ENCODE measurements around the gene ANKMY1. TPM values are rescaled to one million over a fixed set of nuclear protein-coding genes. Genes with fewer than 3 reads are reported as not detected.

ANKMY1 gene
- total and polyA plus RNA-seq, 2 of the 13 experiments (the other 11 are each of a cell fraction or from before 2014, with no cell fraction given): 11.7 to 18.8 TPM

GRCh38 chr2:240567872-240568677, 10.3 kb upstream of the ANKMY1 start, which contains the start of gene RNPEPL1 (continued):
- TF ChIP-seq REPIN1 (CRISPR knock-in tag; IDR thresholded peaks at IDR 0.05; ENCODE audit: borderline replicate concordance, low read depth) (no peak), ZNF607 (CRISPR knock-in tag; IDR thresholded peaks at IDR 0.05; ENCODE audit: borderline replicate concordance) (no peak), GTF2F1 (IDR thresholded peaks at IDR 0.05; ENCODE audit: low read length) (no peak), ZNF3 (CRISPR knock-in tag; IDR thresholded peaks at IDR 0.05) (no peak), PHB2 (IDR thresholded peaks at IDR 0.05; ENCODE audit: partially characterized antibody) (no peak), ZNF30 (CRISPR knock-in tag; IDR thresholded peaks at IDR 0.05) (no peak), SOX5 (CRISPR knock-in tag; IDR thresholded peaks at IDR 0.05; ENCODE audit: borderline replicate concordance) (no peak), ZNF343 (CRISPR knock-in tag; IDR thresholded peaks at IDR 0.05) (no peak), MTF2 (CRISPR knock-in tag; IDR thresholded peaks at IDR 0.05; ENCODE audit: borderline replicate concordance) (peak; percentile 72; the same call in 1 of the 2 replicates), PLRG1 (conservative IDR thresholded peaks at IDR 0.05) (no peak), TAF1 (CRISPR knock-in tag; IDR thresholded peaks at IDR 0.05) (peak; percentile 33; the same call in 1 of the 2 replicates), SRSF1 (optimal IDR thresholded peaks at IDR 0.05; ENCODE audit: low read depth, low read length) (no peak), RNF219 (CRISPR knock-in tag; IDR thresholded peaks at IDR 0.05) (no peak), DMAP1 (CRISPR knock-in tag; IDR thresholded peaks at IDR 0.05) (peak; percentile 68; the same call in 1 of the 2 replicates), GPN1 (CRISPR knock-in tag; IDR thresholded peaks at IDR 0.05; ENCODE audit: borderline replicate concordance) (no peak), KDM6A (CRISPR knock-in tag; IDR thresholded peaks at IDR 0.05; ENCODE audit: low read depth) (no peak), NFRKB (IDR thresholded peaks at IDR 0.05) (no peak), TEAD3 (CRISPR knock-in tag; optimal IDR thresholded peaks at IDR 0.05; ENCODE audit: borderline replicate concordance) (no peak), KLF13 (CRISPR knock-in tag; IDR thresholded peaks at IDR 0.05) (0 out of 2 replicates have a peak, but pooled peaks have one; percentile 71), JUNB (CRISPR knock-in tag; IDR thresholded peaks at IDR 0.05; ENCODE audit: borderline replicate concordance) (no peak), ZNF136 (CRISPR knock-in tag; IDR thresholded peaks at IDR 0.05; ENCODE audit: low read depth) (peak; percentile 74; the same call in 1 of the 2 replicates), IKZF4 (CRISPR knock-in tag; IDR thresholded peaks at IDR 0.05; ENCODE audit: borderline replicate concordance, low read depth, not compliant biosample characterization) (no peak)
- TF ChIP-seq, protein P1, sequence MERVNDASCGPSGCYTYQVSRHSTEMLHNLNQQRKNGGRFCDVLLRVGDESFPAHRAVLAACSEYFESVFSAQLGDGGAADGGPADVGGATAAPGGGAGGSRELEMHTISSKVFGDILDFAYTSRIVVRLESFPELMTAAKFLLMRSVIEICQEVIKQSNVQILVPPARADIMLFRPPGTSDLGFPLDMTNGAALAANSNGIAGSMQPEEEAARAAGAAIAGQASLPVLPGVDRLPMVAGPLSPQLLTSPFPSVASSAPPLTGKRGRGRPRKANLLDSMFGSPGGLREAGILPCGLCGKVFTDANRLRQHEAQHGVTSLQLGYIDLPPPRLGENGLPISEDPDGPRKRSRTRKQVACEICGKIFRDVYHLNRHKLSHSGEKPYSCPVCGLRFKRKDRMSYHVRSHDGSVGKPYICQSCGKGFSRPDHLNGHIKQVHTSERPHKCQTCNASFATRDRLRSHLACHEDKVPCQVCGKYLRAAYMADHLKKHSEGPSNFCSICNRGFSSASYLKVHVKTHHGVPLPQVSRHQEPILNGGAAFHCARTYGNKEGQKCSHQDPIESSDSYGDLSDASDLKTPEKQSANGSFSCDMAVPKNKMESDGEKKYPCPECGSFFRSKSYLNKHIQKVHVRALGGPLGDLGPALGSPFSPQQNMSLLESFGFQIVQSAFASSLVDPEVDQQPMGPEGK (CRISPR knock-in tag; IDR thresholded peaks at IDR 0.05): 0 out of 2 replicates have a peak, but pooled peaks have one; percentile 11
- TF ChIP-seq, protein P2, sequence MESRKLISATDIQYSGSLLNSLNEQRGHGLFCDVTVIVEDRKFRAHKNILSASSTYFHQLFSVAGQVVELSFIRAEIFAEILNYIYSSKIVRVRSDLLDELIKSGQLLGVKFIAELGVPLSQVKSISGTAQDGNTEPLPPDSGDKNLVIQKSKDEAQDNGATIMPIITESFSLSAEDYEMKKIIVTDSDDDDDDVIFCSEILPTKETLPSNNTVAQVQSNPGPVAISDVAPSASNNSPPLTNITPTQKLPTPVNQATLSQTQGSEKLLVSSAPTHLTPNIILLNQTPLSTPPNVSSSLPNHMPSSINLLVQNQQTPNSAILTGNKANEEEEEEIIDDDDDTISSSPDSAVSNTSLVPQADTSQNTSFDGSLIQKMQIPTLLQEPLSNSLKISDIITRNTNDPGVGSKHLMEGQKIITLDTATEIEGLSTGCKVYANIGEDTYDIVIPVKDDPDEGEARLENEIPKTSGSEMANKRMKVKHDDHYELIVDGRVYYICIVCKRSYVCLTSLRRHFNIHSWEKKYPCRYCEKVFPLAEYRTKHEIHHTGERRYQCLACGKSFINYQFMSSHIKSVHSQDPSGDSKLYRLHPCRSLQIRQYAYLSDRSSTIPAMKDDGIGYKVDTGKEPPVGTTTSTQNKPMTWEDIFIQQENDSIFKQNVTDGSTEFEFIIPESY (CRISPR knock-in tag; IDR thresholded peaks at IDR 0.05): no peak

Measured in HepG2 (cell line).